PFSK-1 (cell line): ENCODE data around the gene SCN4B.

Experiments
- FOXP2 ChIP-seq: optimal IDR thresholded peaks from 2 replicates; pipeline ENCODE3; 2011; ENCODE audit warnings: borderline replicate concordance, control low read depth, inconsistent platforms; ENCODE audit not compliant: insufficient read depth; ENCODE audit errors: extremely low read length, extremely low read depth
- POLR2AphosphoS5 ChIP-seq: IDR thresholded peaks from 2 replicates; pipeline ENCODE4 v1.6.1; 2012; ENCODE audit warnings: low read depth, mild to moderate bottlenecking, control low read depth, low read length, moderate library complexity
- REST ChIP-seq, 2 experiments: IDR thresholded peaks; 2 replicates each; pipeline versions ENCODE4 v1.6.1 to v1.8.0; 2011 to 2012; ENCODE audit warnings: low read depth in 2 of 2, low read length in 2 of 2, control low read depth in 1 of 2, inconsistent platforms in 1 of 2, mild to moderate bottlenecking in 1 of 2, moderate library complexity in 1 of 2; ENCODE audit not compliant: insufficient read depth in 1 of 2
- SIN3A ChIP-seq: IDR thresholded peaks from 2 replicates; pipeline ENCODE4 v1.6.1; 2012; ENCODE audit warnings: mild to moderate bottlenecking, low read length, moderate library complexity, borderline replicate concordance; ENCODE audit not compliant: insufficient read depth
- TAF1 ChIP-seq: IDR thresholded peaks from 2 replicates; pipeline ENCODE4 v1.6.1; 2012; ENCODE audit warnings: low read length, control low read depth, borderline replicate concordance; ENCODE audit not compliant: insufficient read depth

Gene SCN4B

GRCh38 chr11:118175993-118176777, 23.6 kb upstream of the SCN4B start, which contains the start of gene SCN2B:
TSS of gene SCN2B (minus strand) at chr11:118176639. CDS start at chr11:118176431, 208 bp downstream.
- TF ChIP-seq FOXP2 (no peak), SIN3A (no peak), POLR2AphosphoS5 (no peak), REST (IDR thresholded peaks at IDR 0.05; ENCODE audit: insufficient read depth in 1 of 2, low read depth in 2 of 2, low read length in 2 of 2) (no peak)

- TF ChIP-seq SIN3A = no peak
- no peak for TF ChIP-seq FOXP2
- no peak for TF ChIP-seq TAF1
- TF ChIP-seq REST (IDR thresholded peaks at IDR 0.05; ENCODE audit: insufficient read depth in 1 of 2, low read depth in 2 of 2, low read length in 2 of 2) = no peak
- no peak for TF ChIP-seq POLR2AphosphoS5
Measured at GRCh38 chr11:118175031-118175992, 22.7 kb upstream of the SCN4B start.

- TF ChIP-seq SIN3A = no peak
- TF ChIP-seq TAF1 = no peak
- TF ChIP-seq POLR2AphosphoS5 = no peak
- TF ChIP-seq FOXP2 = no peak
- TF ChIP-seq REST (IDR thresholded peaks at IDR 0.05; ENCODE audit: insufficient read depth in 1 of 2, low read depth in 2 of 2, low read length in 2 of 2) = no peak
Measured at GRCh38 chr11:118174006-118174567, 21.5 kb upstream of the SCN4B start.

GRCh38 chr11:118172356-118172755, 19.7 kb upstream of the SCN4B start:
- TF ChIP-seq FOXP2 (no peak), SIN3A (no peak), TAF1 (no peak), REST (IDR thresholded peaks at IDR 0.05; ENCODE audit: insufficient read depth in 1 of 2, low read depth in 2 of 2, low read length in 2 of 2) (no peak), POLR2AphosphoS5 (no peak)
